ENCODE data around the gene NAV3.

Gene NAV3

GRCh38 chr12:77841521-77841920 lies 10.8 kb downstream of the NAV3 start:
- DNase-seq (ENCODE audit: low read depth, low spot score) = no peak
- TF ChIP-seq, protein P1, sequence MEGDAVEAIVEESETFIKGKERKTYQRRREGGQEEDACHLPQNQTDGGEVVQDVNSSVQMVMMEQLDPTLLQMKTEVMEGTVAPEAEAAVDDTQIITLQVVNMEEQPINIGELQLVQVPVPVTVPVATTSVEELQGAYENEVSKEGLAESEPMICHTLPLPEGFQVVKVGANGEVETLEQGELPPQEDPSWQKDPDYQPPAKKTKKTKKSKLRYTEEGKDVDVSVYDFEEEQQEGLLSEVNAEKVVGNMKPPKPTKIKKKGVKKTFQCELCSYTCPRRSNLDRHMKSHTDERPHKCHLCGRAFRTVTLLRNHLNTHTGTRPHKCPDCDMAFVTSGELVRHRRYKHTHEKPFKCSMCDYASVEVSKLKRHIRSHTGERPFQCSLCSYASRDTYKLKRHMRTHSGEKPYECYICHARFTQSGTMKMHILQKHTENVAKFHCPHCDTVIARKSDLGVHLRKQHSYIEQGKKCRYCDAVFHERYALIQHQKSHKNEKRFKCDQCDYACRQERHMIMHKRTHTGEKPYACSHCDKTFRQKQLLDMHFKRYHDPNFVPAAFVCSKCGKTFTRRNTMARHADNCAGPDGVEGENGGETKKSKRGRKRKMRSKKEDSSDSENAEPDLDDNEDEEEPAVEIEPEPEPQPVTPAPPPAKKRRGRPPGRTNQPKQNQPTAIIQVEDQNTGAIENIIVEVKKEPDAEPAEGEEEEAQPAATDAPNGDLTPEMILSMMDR (IDR thresholded peaks at IDR 0.05; ENCODE audit: low read depth, low read length) = no peak
- no peak overlapping the region for H3K4me3 ChIP-seq (ENCODE audit: low read depth, low read length)
- in situ Hi-C loops (cut with HindIII; ENCODE audit: low sequenced_read_pairs) = no loop called here

DNA sequence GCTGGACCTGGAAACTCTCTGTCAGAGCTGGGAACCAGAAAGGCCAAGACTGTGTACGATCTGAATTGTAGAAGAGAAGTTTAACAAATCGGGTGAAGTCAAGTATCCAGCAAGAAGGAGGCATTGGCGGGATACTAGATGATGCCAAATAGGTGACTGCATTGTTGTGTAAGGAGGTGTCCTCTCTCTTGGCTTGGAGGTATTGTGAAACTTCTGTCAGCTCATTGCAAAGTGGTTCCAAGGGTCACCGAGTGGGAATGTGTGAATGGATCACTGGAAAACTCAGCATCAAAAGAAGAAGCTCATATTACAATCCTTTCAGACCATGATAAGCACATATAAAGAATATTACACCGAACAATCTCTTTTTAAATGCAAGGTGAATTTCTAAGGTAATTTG lies 11.7 kb downstream of the NAV3 start:
- TF ChIP-seq, protein P1 (IDR thresholded peaks at IDR 0.05; ENCODE audit: low read depth, low read length) = no peak
- no peak for DNase-seq (ENCODE audit: low read depth, low spot score)
- no peak overlapping the region for H3K4me3 ChIP-seq (ENCODE audit: low read depth, low read length)
- in situ Hi-C loops (cut with HindIII; ENCODE audit: low sequenced_read_pairs) = no loop called here

DNA sequence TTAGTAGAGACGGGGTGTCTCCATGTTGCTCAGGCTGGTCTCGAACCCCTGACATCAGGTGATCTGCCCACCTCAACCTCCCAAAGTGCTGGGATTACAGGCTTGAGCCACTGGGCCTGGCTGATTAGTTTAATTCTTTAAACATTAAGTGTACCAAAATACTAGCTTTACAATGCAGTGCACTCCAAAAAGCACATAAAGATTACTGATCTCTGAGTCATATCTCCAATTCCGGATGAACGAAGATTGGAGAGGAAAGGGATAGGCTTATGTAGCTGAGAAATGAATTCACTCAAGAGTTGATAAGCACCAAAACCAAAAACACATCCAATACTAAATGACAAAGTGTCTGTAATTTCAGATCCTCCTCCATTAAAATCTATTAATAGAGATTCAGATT lies 15.1 kb downstream of the NAV3 start:
- TF ChIP-seq, protein P1 (IDR thresholded peaks at IDR 0.05; ENCODE audit: low read depth, low read length) = no peak
- in situ Hi-C loops (cut with HindIII; ENCODE audit: low sequenced_read_pairs) = no loop called here
- no peak overlapping the region for H3K4me3 ChIP-seq (ENCODE audit: low read depth, low read length)
- DNase-seq (ENCODE audit: low read depth, low spot score) = peak; percentile 71

GRCh38 chr12:77847060-77847541 lies 16.4 kb downstream of the NAV3 start:
- TF ChIP-seq, protein P1 (IDR thresholded peaks at IDR 0.05; ENCODE audit: low read depth, low read length) = no peak
- no peak overlapping the region for H3K4me3 ChIP-seq (ENCODE audit: low read depth, low read length)
- DNase-seq (ENCODE audit: low read depth, low spot score) = peak; percentile 54
- in situ Hi-C loops (cut with HindIII; ENCODE audit: low sequenced_read_pairs) = no loop called here

DNA sequence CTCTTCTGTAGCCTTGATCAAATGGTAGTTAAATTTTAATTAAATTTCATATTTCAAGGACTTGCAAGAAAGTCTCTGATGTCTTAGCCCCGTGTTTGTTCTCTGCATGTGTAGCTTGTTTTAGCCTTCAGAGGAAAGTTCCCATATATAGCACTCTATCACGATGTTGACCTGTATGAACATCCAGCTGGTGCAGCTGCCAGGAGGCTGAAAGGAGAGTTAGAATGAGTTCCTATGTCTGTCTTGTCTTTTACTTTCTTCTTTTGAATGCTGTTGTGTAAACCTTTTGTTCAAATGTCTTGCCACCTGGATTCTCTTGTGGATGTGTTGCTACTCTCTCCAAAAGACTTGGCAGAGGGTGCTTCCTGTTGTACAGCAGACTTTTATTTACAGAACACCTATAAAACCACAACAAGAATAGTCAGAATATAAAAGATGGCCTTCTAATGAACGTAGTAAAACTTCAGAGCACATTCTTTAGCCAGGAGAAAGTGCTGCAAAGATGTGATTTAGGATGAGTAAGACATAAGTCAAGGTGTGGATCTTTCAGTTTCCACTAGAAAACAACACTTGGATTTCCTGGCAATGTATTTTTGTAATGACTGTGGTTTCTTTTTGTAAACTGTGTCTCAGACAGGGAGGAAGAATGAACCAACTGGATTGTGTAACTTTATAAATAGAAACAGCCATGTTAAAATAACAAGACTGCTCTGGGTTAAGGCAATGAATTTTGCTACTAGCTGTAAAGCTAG lies 17.2 kb downstream of the NAV3 start:
- DNase-seq (ENCODE audit: low read depth, low spot score) = peak; percentile 94
- in situ Hi-C loops (cut with HindIII; ENCODE audit: low sequenced_read_pairs) = no loop called here
- TF ChIP-seq, protein P1 (IDR thresholded peaks at IDR 0.05; ENCODE audit: low read depth, low read length) = no peak
- no peak overlapping the region for H3K4me3 ChIP-seq (ENCODE audit: low read depth, low read length)

DNA sequence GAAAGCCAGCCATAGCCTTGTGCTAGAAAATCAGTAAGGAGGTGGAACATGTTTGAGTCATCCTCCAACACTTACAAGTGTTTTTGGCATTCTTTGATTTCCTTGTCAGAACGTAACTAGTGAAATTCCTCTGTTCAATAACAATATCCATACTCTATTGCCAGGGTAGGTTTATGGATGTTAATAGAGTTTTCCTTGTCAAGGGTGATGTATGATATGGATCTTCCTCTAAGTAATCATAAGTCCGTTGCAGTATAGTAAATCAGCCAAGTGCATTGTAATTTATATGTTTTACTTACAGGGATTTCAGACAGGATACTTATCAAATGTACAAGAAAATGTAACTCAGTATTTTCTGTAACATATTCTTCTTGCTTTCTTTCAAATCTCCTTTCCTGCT lies 19.4 kb downstream of the NAV3 start:
- no peak for DNase-seq (ENCODE audit: low read depth, low spot score)
- in situ Hi-C loops (cut with HindIII; ENCODE audit: low sequenced_read_pairs) = no loop called here
- H3K4me3 ChIP-seq (ENCODE audit: low read depth, low read length) = no peak overlapping the region
- TF ChIP-seq, protein P1 (IDR thresholded peaks at IDR 0.05; ENCODE audit: low read depth, low read length) = no peak

All from astrocyte of the spinal cord (primary cell).